Spleen (tissue), 11 donors: Measurements from ENCODE around the gene RNF157. TPM values are rescaled to one million over a fixed set of nuclear protein-coding genes. Genes with fewer than 3 reads are reported as not detected.

Experiments used
- DNase-seq: peaks from one replicate; pipeline ENCODE4 v3.0.0-alpha.2; 2020
- H3K27ac ChIP-seq, 8 donors: fragments of 200-600 bp; sonication (generic) in 7 of 8; 1 replicate in 4 of 8; 2 replicates in 4 of 8; pipeline versions ENCODE4 v1.5.0 to v1.8.0; 2016 to 2021; ENCODE audit warnings: inconsistent platforms in 4 of 8, mild to moderate bottlenecking in 4 of 8, moderate library complexity in 1 of 8
- H3K27me3 ChIP-seq, 7 donors: fragments of 200-600 bp; sonication (generic) in 6 of 7; replicated peaks in 1 of 7; 1 replicate in 4 of 7; 2 replicates in 3 of 7; pipeline versions ENCODE4 v1.5.0 to v1.8.0; 2016 to 2021; ENCODE audit warnings: inconsistent platforms in 3 of 7, mild to moderate bottlenecking in 1 of 7
- H3K36me3 ChIP-seq, 6 donors: fragments of 200-600 bp; sonication (generic) in 5 of 6; 1 replicate in 4 of 6; 2 replicates in 2 of 6; pipeline versions ENCODE4 v1.5.0 to v1.8.0; 2016 to 2021; ENCODE audit warnings: inconsistent platforms in 2 of 6
- H3K4me1 ChIP-seq, 6 donors: fragments of 200-600 bp; sonication (generic) in 5 of 6; 1 replicate in 3 of 6; 2 replicates in 3 of 6; pipeline versions ENCODE4 v1.5.0 to v1.8.0; 2016 to 2021; ENCODE audit warnings: inconsistent platforms in 3 of 6
- H3K4me3 ChIP-seq, 8 donors: fragments of 200-600 bp; sonication (generic) in 7 of 8; 1 replicate in 4 of 8; 2 replicates in 4 of 8; pipeline versions ENCODE4 v1.5.0 to v1.8.0; 2016 to 2021; ENCODE audit warnings: inconsistent platforms in 4 of 8, mild to moderate bottlenecking in 4 of 8, moderate library complexity in 2 of 8
- H3K9me3 ChIP-seq, 8 donors: fragments of 200-600 bp; sonication (generic) in 7 of 8; 1 replicate in 4 of 8; 2 replicates in 4 of 8; pipeline versions ENCODE4 v1.5.0 to v1.8.0; 2016 to 2021; ENCODE audit warnings: inconsistent platforms in 4 of 8
- CTCF ChIP-seq, 11 experiments: fragments of 200-600 bp in 7 of 11; fragments of 450-650 bp in 4 of 11; sonication (generic) in 4 of 11; IDR thresholded peaks in 8 of 11; conservative IDR thresholded peaks in 3 of 11; 1 replicate in 7 of 11; 2 replicates in 4 of 11; pipeline versions ENCODE4 v1.4.0 to v1.8.0; 2016 to 2021; ENCODE audit warnings: antibody characterized with exemption in 11 of 11, inconsistent platforms in 4 of 11, mild to moderate bottlenecking in 1 of 11
- POLR2A ChIP-seq, 3 donors: fragments of 450-650 bp; IDR thresholded peaks; one replicate each; pipeline ENCODE4 v1.5.1; 2017; ENCODE audit warnings: antibody characterized with exemption in 3 of 3, mild to moderate bottlenecking in 1 of 3
- POLR2AphosphoS5 ChIP-seq, 3 donors: sonication (generic); formaldehyde crosslinking; IDR thresholded peaks; one replicate each; pipeline ENCODE4 v1.5.1; 2017; ENCODE audit warnings: antibody characterized with exemption in 3 of 3
- WGBS, 5 donors: extraction: QIAGEN DNeasy Blood & Tissue Kit in 3 of 5; methylation state at CpG; one replicate each; pipeline versions ENCODE4 v1.1.5 to v1.1.7; 2013 to 2018; 5-methylcytosine and 5-hydroxymethylcytosine counted together
- intact Hi-C: fragments of 100-400 bp; cut with DNase I; formaldehyde crosslinking; loops from one replicate; pipeline ENCODE4 v1.15.0; 2023; ENCODE audit warnings: low total_unique reads
- polyA plus RNA-seq, 3 donors: library from polyadenylated mRNA; stranded (reverse); fragments of 200-250 nt; gene quantifications; one replicate each; pipeline ENCODE4 v1.2.1, GENCODE V29; 2013
- total RNA-seq, 7 donors: library from RNA; depleted of rRNA in 3 of 7; stranded (reverse); fragments of >200 nt in 3 of 7; fragmentation: NEBNext Ultra II Directional in 4 of 7; extraction: Animal tissue kit (Norgen Biotek cat#: 25700) in 4 of 7; gene quantifications; one replicate each; pipeline versions ENCODE4 v1.1.0 to v1.2.1, GENCODE V29; 2016 to 2021
- donor health status: healthy with polysubstance abuse.
- donor health status: DM: no; HTN: no; CAD: no; lungs with moderate emphysema.
- donor health status: DM: no; HTN: no; CAD: no.
- donor health status: Bipolar disorder and iron deficiency.
- donor health status: healthy.
- donor health status: DM: no; HTN: no; CAD: no.
- donor health status: DM: yes; HTN: yes; CAD: no.

RNF157 gene
- total and polyA plus RNA-seq, 10 donors = 0.89 to 13.0 (median 7.6) TPM

DNA sequence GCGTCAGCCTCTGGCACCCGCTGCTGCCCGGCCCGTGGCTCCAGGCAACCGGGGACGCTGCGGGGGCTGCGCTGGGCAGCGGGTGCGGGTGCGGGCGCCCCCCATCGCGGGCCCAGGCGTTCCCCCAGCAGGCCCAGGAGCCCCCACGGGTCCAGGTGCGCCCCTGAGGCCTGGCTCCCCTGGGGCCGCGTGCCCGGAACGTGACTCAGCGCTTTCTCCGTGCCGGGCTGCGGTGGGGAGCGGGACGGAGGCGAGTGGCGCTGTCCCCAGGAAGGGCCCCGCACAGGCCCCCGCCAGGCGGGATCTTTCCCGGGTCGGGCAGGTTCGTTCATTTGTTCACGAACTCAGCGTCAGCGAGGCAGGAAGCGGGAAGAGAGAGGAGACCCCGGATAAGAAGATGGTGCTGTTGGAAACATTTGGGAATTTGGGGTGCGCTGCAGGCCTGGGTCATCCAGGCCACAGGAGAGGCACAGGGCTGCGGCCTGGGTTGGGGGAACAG, 118.3 kb downstream of the RNF157 start:
- DNase-seq = peak; percentile 82
- peaks cover 0 to 5% (median 0%) of the 10 kb centered on the region in 7 donors for H3K27me3 ChIP-seq
- peaks cover 5 to 25% (median 16%) of the 10 kb centered on the region in 6 donors for H3K4me1 ChIP-seq
- WGBS, 5 donors = 18 to 41% (median 28%) methylated on average over 20 to 42 of the region's 42 CpGs
- no peaks in the 10 kb centered on the region for H3K9me3 ChIP-seq
- peak overlapping the region in 7 of 8 donors; percentile 18 to 68 (median 36) for H3K4me3 ChIP-seq
- intact Hi-C loops = loop anchor here (5.0 kb wide), 1 partner anchor 60 kb away; no protein-coding TSS in a partner anchor
- TF ChIP-seq POLR2AphosphoS5 (IDR thresholded peaks at IDR 0.05) (peak in 1 of 3 donors; percentile 6), CTCF (IDR thresholded peaks at IDR 0.05 in 8 of 11, conservative IDR thresholded peaks at IDR 0.05 in 3 of 11) (no peak), POLR2A (IDR thresholded peaks at IDR 0.05) (no peak)
- peak overlapping the region in 6 of 8 donors; percentile 36 to 69 (median 58) for H3K27ac ChIP-seq
- H3K36me3 ChIP-seq = no peaks in the 10 kb centered on the region

DNA sequence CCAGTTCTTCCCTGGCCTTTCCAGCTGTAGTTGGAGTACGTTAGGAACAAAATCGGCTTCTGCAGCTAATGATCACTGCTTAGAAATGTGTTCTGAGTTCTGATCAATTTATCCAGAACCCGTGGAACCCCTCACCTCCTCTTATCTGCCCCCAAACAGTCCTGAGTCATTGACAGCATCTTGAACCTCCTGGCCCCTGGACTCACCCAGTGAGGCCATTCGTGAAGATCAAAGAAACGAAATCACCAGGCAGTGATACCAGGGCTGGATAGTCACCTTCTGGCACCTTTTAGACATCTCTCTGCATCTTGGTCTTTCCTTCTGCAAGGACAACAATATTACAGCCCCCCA, 119.7 kb downstream of the RNF157 start:
- H3K9me3 ChIP-seq = no peaks in the 10 kb centered on the region
- no peak overlapping the region for H3K4me3 ChIP-seq
- intact Hi-C loops = loop anchor here (5.0 kb wide), 1 partner anchor 62 kb away; no protein-coding TSS in a partner anchor
- 92 to 96% (median 92%) methylated on average over 5 of the region's 5 CpGs for WGBS, 5 donors
- DNase-seq = no peak
- peaks cover 5 to 25% (median 16%) of the 10 kb centered on the region in 6 donors for H3K4me1 ChIP-seq
- peaks cover 0 to 5% (median 0%) of the 10 kb centered on the region in 7 donors for H3K27me3 ChIP-seq
- no peak overlapping the region for H3K27ac ChIP-seq
- TF ChIP-seq CTCF (IDR thresholded peaks at IDR 0.05 in 8 of 11, conservative IDR thresholded peaks at IDR 0.05 in 3 of 11) (no peak), POLR2AphosphoS5 (IDR thresholded peaks at IDR 0.05) (no peak), POLR2A (IDR thresholded peaks at IDR 0.05) (no peak)
- H3K36me3 ChIP-seq = no peaks in the 10 kb centered on the region

DNA sequence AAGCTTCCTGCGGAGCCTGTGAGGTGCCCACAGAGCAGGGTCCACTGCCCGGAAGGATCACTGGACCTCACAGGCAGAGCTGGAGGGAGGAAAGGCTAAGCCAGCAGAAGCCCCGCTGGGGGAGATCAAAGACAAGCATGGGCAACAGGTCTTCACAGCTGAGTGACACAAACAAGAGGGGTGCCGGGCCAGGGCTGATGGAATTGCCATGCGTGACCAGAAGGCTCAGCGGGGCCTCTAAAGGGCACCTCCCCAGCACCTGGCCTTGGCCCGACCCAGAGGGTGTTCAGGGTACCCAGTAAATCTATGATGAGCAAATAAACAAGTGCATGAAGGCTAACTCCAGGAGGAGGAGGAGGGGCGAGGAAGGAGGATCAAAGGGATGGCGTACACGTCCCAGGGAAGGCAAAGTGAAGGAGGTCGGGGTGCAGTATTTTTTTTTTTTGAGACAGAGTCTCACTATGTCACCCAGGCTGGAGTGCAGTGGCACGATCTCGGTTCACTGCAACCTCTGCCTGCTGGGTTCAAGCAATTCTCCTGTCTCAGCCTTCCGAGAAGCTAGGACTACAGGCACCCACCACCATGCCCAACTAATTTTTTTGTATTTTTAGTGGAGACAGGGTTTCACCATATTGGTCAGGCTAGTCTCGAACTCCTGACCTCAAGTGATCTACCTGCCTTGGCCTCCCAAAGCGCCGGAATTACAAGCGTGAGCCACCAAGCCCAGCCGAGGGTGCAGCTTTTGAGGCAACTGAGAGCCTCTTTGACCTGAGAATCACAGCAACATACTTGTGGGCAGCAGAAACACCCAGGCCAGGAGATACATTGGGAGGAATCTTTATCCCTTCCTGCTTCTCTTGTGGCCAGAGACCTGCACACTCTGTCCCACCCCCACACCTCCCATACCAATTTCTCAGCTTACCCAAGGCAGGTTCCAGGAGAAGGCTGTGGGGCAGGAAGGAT, 120.6 kb downstream of the RNF157 start:
- Histone ChIP-seq H3K4me3 (no peak overlapping the region), H3K4me1 (peaks cover 5 to 25% (median 16%) of the 10 kb centered on the region in 6 donors), H3K36me3 (no peaks in the 10 kb centered on the region), H3K27me3 (peaks cover 0 to 5% (median 0%) of the 10 kb centered on the region in 7 donors), H3K9me3 (no peaks in the 10 kb centered on the region), H3K27ac (no peak overlapping the region)
- WGBS, 5 donors = 81 to 87% (median 84%) methylated on average over 19 of the region's 19 CpGs
- no peak for DNase-seq
- intact Hi-C loops = loop anchor here (2.0 to 5.0 kb wide), 2 partner anchors 63 to 161 kb away; no protein-coding TSS in a partner anchor
- TF ChIP-seq CTCF (IDR thresholded peaks at IDR 0.05 in 8 of 11, conservative IDR thresholded peaks at IDR 0.05 in 3 of 11) (no peak), POLR2AphosphoS5 (IDR thresholded peaks at IDR 0.05) (no peak), POLR2A (IDR thresholded peaks at IDR 0.05) (no peak)
